HepG2 (cell line): ENCODE data around the gene SCGB1C1. TPM values are rescaled to one million over a fixed set of nuclear protein-coding genes. Genes with fewer than 3 reads are reported as not detected.
A peak's percentile ranks its signal among the peaks of the same experiment; 100 is the strongest.

ENCODE experiments used
- BCL6 ChIP-seq: IDR thresholded peaks from 2 replicates; pipeline ENCODE4 v1.6.1; 2016; ENCODE audit warnings: missing genetic modification reagents, missing compliant biosample characterization
- CCDC6 ChIP-seq: sonication (generic); formaldehyde crosslinking; IDR thresholded peaks from 2 replicates; pipeline ENCODE4 v1.8.1; 2022; ENCODE audit warnings: mild to moderate bottlenecking, missing genetic modification reagents, moderate library complexity
- JUN ChIP-seq: sonication (generic); formaldehyde crosslinking; IDR thresholded peaks from 2 replicates; pipeline ENCODE4 v1.4.0; 2020; ENCODE audit warnings: mild to moderate bottlenecking, missing genetic modification reagents
- SALL2 ChIP-seq: sonication (generic); formaldehyde crosslinking; IDR thresholded peaks from 2 replicates; pipeline ENCODE4 v1.8.1; 2023; ENCODE audit warnings: mild to moderate bottlenecking, missing genetic modification reagents, inconsistent platforms
- SMAD3 ChIP-seq: sonication (generic); formaldehyde crosslinking; IDR thresholded peaks from 2 replicates; pipeline ENCODE4 v1.4.0; 2020; ENCODE audit warnings: missing genetic modification reagents
- SOX13 ChIP-seq, 3 experiments: fragments of 450-650 bp in 1 of 3; sonication (generic) in 1 of 3; formaldehyde crosslinking in 1 of 3; IDR thresholded peaks in 2 of 3; conservative IDR thresholded peaks in 1 of 3; 2 replicates each; pipeline versions ENCODE4 v1.5.0 to v1.6.1; 2016 to 2020; ENCODE audit warnings: antibody characterized with exemption in 1 of 3, mild to moderate bottlenecking in 1 of 3, missing compliant biosample characterization in 1 of 3, missing genetic modification reagents in 1 of 3, moderate library complexity in 1 of 3
- ZC3H4 ChIP-seq: sonication (generic); formaldehyde crosslinking; IDR thresholded peaks from 2 replicates; pipeline ENCODE4 v1.4.0; 2020; ENCODE audit warnings: missing genetic modification reagents, borderline replicate concordance
- ZNF138 ChIP-seq: sonication (generic); formaldehyde crosslinking; IDR thresholded peaks from 2 replicates; pipeline ENCODE4 v1.5.0; 2020; ENCODE audit warnings: mild to moderate bottlenecking, low read depth, missing genetic modification reagents
- ZNF646 ChIP-seq: sonication (generic); formaldehyde crosslinking; IDR thresholded peaks from 2 replicates; pipeline ENCODE4 v1.9.0; 2021; ENCODE audit warnings: mild to moderate bottlenecking, missing genetic modification reagents
- ZNF784 ChIP-seq: sonication (generic); formaldehyde crosslinking; IDR thresholded peaks from 2 replicates; pipeline ENCODE4 v1.5.1; 2020; ENCODE audit warnings: missing genetic modification reagents, mild to moderate bottlenecking, borderline replicate concordance
- polyA plus RNA-seq, 8 experiments: library from polyadenylated mRNA; depleted of rRNA in 3 of 8; stranded (reverse) in 7 of 8; unstranded in 1 of 8; fragments of >200 nt; fragmentation: Illumina TruSeq in 4 of 8; extraction: Trizol in 4 of 8; gene quantifications; 2 replicates each; pipeline versions ENCODE4 v1.2.1 to v1.2.3, GENCODE V29; 2011 to 2016; ENCODE audit warnings: low read depth in 4 of 8, missing spikeins in 1 of 8, mixed read lengths in 1 of 8; ENCODE audit not compliant: insufficient read depth in 1 of 8
- total RNA-seq, 5 experiments: library from RNA; depleted of rRNA; stranded (reverse); fragments of >200 nt; fragmentation: Illumina TruSeq; extraction: Trizol; gene quantifications; 2 replicates each; pipeline ENCODE4 v1.2.3, GENCODE V29; 2016; ENCODE audit warnings: low read depth in 1 of 5
- TF ChIP-seq, protein P1 (sequence below): sonication (generic); formaldehyde crosslinking; IDR thresholded peaks from 2 replicates; pipeline ENCODE4 v1.4.0; 2020; ENCODE audit warnings: missing genetic modification reagents
- TF ChIP-seq, protein P2 (sequence below): IDR thresholded peaks from 2 replicates; pipeline ENCODE4 v1.6.1; 2016; ENCODE audit warnings: missing compliant biosample characterization, missing genetic modification reagents, borderline replicate concordance

The SCGB1C1 gene
- total and polyA plus RNA-seq, 2 of the 13 experiments (the other 11 are each of a cell fraction or from before 2014, with no cell fraction given): not detected

DNA sequence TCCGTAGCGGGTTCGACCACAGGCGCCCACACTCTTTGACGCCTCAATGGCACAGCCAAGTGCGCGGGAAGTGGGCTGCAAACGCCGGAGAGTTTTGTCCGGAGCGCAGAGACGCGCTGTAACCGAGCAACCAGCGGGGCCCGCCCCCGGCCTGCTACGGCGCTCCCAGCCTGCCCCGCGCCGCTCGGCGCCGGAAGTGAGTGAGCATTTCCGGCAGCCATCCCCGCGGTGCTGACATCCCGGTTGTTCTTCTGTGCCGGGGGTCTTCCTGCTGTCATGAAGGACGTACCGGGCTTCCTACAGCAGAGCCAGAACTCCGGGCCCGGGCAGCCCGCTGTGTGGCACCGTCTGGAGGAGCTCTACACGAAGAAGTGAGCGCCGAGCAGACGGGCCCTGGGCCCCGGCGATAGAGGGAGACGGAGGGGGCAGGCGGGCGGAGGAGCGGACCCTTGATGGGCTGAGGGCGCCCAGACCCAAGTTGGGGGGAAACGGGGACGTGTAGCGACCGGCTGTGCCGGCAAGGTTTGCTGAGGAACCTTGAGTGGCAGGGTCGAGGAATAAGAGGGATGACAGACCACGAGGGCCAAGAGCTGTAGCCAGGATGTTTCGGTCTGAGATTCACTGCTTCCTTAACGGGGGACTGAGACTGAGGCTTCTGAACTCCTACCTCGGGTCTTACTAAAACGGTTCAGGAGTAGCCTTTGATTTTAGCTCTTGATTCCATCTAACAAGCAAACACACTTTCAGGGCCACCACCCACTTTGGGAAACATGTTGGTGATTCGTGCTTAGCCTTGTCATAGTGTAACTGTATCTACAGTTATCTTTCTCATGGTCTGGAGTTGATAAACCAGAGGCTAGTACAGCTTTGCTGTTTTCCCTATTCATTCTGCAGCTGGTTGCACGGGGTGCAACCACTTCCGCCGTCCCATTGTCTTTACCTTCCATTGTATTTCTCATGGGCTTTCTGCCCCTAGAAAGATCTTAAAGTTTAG lies 44.2 kb downstream of the SCGB1C1 start, which contains the start of gene PSMD13 (continued):
- TF ChIP-seq, protein P1, sequence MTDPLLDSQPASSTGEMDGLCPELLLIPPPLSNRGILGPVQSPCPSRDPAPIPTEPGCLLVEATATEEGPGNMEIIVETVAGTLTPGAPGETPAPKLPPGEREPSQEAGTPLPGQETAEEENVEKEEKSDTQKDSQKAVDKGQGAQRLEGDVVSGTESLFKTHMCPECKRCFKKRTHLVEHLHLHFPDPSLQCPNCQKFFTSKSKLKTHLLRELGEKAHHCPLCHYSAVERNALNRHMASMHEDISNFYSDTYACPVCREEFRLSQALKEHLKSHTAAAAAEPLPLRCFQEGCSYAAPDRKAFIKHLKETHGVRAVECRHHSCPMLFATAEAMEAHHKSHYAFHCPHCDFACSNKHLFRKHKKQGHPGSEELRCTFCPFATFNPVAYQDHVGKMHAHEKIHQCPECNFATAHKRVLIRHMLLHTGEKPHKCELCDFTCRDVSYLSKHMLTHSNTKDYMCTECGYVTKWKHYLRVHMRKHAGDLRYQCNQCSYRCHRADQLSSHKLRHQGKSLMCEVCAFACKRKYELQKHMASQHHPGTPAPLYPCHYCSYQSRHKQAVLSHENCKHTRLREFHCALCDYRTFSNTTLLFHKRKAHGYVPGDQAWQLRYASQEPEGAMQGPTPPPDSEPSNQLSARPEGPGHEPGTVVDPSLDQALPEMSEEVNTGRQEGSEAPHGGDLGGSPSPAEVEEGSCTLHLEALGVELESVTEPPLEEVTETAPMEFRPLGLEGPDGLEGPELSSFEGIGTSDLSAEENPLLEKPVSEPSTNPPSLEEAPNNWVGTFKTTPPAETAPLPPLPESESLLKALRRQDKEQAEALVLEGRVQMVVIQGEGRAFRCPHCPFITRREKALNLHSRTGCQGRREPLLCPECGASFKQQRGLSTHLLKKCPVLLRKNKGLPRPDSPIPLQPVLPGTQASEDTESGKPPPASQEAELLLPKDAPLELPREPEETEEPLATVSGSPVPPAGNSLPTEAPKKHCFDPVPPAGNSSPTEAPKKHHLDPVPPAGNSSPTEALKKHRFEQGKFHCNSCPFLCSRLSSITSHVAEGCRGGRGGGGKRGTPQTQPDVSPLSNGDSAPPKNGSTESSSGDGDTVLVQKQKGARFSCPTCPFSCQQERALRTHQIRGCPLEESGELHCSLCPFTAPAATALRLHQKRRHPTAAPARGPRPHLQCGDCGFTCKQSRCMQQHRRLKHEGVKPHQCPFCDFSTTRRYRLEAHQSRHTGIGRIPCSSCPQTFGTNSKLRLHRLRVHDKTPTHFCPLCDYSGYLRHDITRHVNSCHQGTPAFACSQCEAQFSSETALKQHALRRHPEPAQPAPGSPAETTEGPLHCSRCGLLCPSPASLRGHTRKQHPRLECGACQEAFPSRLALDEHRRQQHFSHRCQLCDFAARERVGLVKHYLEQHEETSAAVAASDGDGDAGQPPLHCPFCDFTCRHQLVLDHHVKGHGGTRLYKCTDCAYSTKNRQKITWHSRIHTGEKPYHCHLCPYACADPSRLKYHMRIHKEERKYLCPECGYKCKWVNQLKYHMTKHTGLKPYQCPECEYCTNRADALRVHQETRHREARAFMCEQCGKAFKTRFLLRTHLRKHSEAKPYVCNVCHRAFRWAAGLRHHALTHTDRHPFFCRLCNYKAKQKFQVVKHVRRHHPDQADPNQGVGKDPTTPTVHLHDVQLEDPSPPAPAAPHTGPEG (CRISPR knock-in tag): no peak
- TF ChIP-seq ZNF646 (no peak), CCDC6 (CRISPR knock-in tag) (no peak; the same call in 1 of the 2 replicates), BCL6 (CRISPR knock-in tag) (0 out of 2 replicates have a peak, but pooled peaks have one; percentile 21), SOX13 (IDR thresholded peaks at IDR 0.05) (no peak), SOX13 (CRISPR knock-in tag; conservative IDR thresholded peaks at IDR 0.05 in 1 of 2, IDR thresholded peaks at IDR 0.05 in 1 of 2) (no peak; a peak in 1 of 4 replicates), ZNF784 (CRISPR knock-in tag) (no peak), SMAD3 (CRISPR knock-in tag) (peak; percentile 37; the same call in 1 of the 2 replicates), JUN (CRISPR knock-in tag) (no peak; the same call in 1 of the 2 replicates), ZC3H4 (CRISPR knock-in tag) (no peak), SALL2 (CRISPR knock-in tag) (peak; percentile 71; the same call in 1 of the 2 replicates), ZNF138 (no peak)
- TF ChIP-seq, protein P2, sequence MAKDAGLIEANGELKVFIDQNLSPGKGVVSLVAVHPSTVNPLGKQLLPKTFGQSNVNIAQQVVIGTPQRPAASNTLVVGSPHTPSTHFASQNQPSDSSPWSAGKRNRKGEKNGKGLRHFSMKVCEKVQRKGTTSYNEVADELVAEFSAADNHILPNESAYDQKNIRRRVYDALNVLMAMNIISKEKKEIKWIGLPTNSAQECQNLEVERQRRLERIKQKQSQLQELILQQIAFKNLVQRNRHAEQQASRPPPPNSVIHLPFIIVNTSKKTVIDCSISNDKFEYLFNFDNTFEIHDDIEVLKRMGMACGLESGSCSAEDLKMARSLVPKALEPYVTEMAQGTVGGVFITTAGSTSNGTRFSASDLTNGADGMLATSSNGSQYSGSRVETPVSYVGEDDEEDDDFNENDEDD: no peak
